Prostate gland (tissue), 2 donors: ENCODE data around the gene CBR4. TPM values are rescaled to one million over a fixed set of nuclear protein-coding genes. Genes with fewer than 3 reads are reported as not detected.

Experiments
- DNase-seq: peaks from one replicate; pipeline ENCODE4 v3.0.0-alpha.2; 2019; ENCODE audit warnings: low spot score
- H3K27ac ChIP-seq, 2 donors: fragments of 200-600 bp; sonication (generic); 2 replicates each; pipeline ENCODE4 v1.5.1; 2017 to 2019
- H3K27me3 ChIP-seq: fragments of 200-600 bp; sonication (generic); replicated peaks from 2 replicates; pipeline ENCODE4 v1.5.1; 2019; ENCODE audit not compliant: insufficient read depth
- H3K36me3 ChIP-seq, 2 donors: fragments of 200-600 bp; sonication (generic); 1 replicate in 1 of 2; 2 replicates in 1 of 2; pipeline versions ENCODE4 v1.5.1 to v1.8.1; 2017 to 2019
- H3K4me1 ChIP-seq: fragments of 200-600 bp; sonication (generic); replicated peaks from 2 replicates; pipeline ENCODE4 v1.5.1; 2019
- H3K4me3 ChIP-seq, 2 donors: fragments of 200-600 bp; sonication (generic); 2 replicates each; pipeline ENCODE4 v1.5.1; 2017 to 2019
- H3K9me3 ChIP-seq: fragments of 200-600 bp; sonication (generic); 2 replicates; pipeline ENCODE4 v1.5.1; 2017
- CTCF ChIP-seq, 4 experiments: fragments of 200-600 bp in 2 of 4; fragments of 450-650 bp in 2 of 4; sonication (generic) in 2 of 4; IDR thresholded peaks; 1 replicate in 3 of 4; 2 replicates in 1 of 4; pipeline ENCODE4 v1.5.1; 2016 to 2019; ENCODE audit warnings: antibody characterized with exemption in 4 of 4, mild to moderate bottlenecking in 2 of 4, moderate library complexity in 2 of 4
- POLR2A ChIP-seq: fragments of 450-650 bp; IDR thresholded peaks from one replicate; pipeline ENCODE4 v1.6.1; 2016; ENCODE audit warnings: antibody characterized with exemption, mild to moderate bottlenecking
- POLR2AphosphoS5 ChIP-seq: sonication (generic); formaldehyde crosslinking; IDR thresholded peaks from one replicate; pipeline ENCODE4 v1.6.1; 2017; ENCODE audit warnings: antibody characterized with exemption
- WGBS: methylation state at CpG from one replicate; pipeline ENCODE4 v1.1.5; 2018; 5-methylcytosine and 5-hydroxymethylcytosine counted together
- intact Hi-C: fragments of 100-400 bp; cut with DNase I; formaldehyde crosslinking; loops from one replicate; pipeline ENCODE4 v1.14.2; 2022
- total RNA-seq, 2 donors: library from RNA; depleted of rRNA; stranded (reverse); fragments of >200 nt; gene quantifications; one replicate each; pipeline ENCODE4 v1.1.0, GENCODE V29; 2016

CBR4 gene
- 10 to 100 TPM; 15.6 to 23.7 TPM for total RNA-seq

- H3K4me1 ChIP-seq: no peaks in the 10 kb centered on the region
- intact Hi-C loops: loop anchor here (5.0 to 10.0 kb wide), 2 partner anchors 262 to 316 kb away; partner anchors contain the start of gene SH3RF1
Measured at GRCh38 chr4:169010125-169011023, at the start of gene CBR4. Gene CBR4, minus strand, starts transcription at chr4:169010255. Its CDS starts 166 bp downstream, at chr4:169010089.

GRCh38 chr4:169059306-169060211 lies 49.5 kb upstream of the CBR4 start:
- 63% methylated on average over 22 of the region's 22 CpGs for WGBS
- H3K4me3 ChIP-seq: no peak overlapping the region
- H3K4me1 ChIP-seq: no peaks in the 10 kb centered on the region
- TF ChIP-seq CTCF (IDR thresholded peaks at IDR 0.05) (no peak), POLR2A (no peak), POLR2AphosphoS5 (no peak)
- H3K27me3 ChIP-seq: no peaks in the 10 kb centered on the region
- no peaks in the 10 kb centered on the region for H3K36me3 ChIP-seq
- no peak for DNase-seq
- H3K27ac ChIP-seq: peak overlapping the region; percentile 62 to 69
- intact Hi-C loops: no loop called here
- no peaks in the 10 kb centered on the region for H3K9me3 ChIP-seq

More at GRCh38 chr4:169010125-169011023, at the start of gene CBR4:
- under 1% methylated on average over 54 of the region's 54 CpGs for WGBS
- H3K36me3 ChIP-seq: no peaks in the 10 kb centered on the region
- TF ChIP-seq POLR2A: peak; percentile 72
- TF ChIP-seq CTCF (IDR thresholded peaks at IDR 0.05): peak in 2 of 4 experiments; percentile 36 to 52
- peak; percentile 98 for TF ChIP-seq POLR2AphosphoS5
- DNase-seq: peak; percentile 98
- peak within 1 kb of the TSS; percentile 89 to 90 for H3K27ac ChIP-seq
- H3K27me3 ChIP-seq: no peaks in the 10 kb centered on the region
- H3K4me3 ChIP-seq: peak within 1 kb of the TSS; percentile 60 to 64
- H3K9me3 ChIP-seq: no peaks in the 10 kb centered on the region

- Histone ChIP-seq H3K27ac (no peak overlapping the region), H3K4me1 (no peaks in the 10 kb centered on the region), H3K9me3 (no peaks in the 10 kb centered on the region), H3K4me3 (no peak overlapping the region), H3K27me3 (no peaks in the 10 kb centered on the region), H3K36me3 (no peaks in the 10 kb centered on the region)
- TF ChIP-seq POLR2AphosphoS5 (no peak), POLR2A (no peak), CTCF (IDR thresholded peaks at IDR 0.05) (no peak)
- DNase-seq: no peak
- intact Hi-C loops: no loop called here
- WGBS: 94% methylated on average over 7 of the region's 7 CpGs
Measured at GRCh38 chr4:169058312-169058711, 48.3 kb upstream of the CBR4 start.

- no peak for TF ChIP-seq POLR2AphosphoS5
- no peak for TF ChIP-seq POLR2A
- no peak for TF ChIP-seq CTCF (IDR thresholded peaks at IDR 0.05)
- 97% methylated on average over 6 of the region's 6 CpGs for WGBS
- DNase-seq: no peak
- no peaks in the 10 kb centered on the region for H3K36me3 ChIP-seq
- H3K27me3 ChIP-seq: no peaks in the 10 kb centered on the region
- H3K4me3 ChIP-seq: no peak overlapping the region
- intact Hi-C loops: no loop called here
- H3K27ac ChIP-seq: no peak overlapping the region
- peaks cover 10% of the 10 kb centered on the region for H3K4me1 ChIP-seq
- no peaks in the 10 kb centered on the region for H3K9me3 ChIP-seq
Measured at GRCh38 chr4:169054879-169055278, 44.8 kb upstream of the CBR4 start.
